COLO668 (cell line): ENCODE results near the gene BLTP3B.
A peak's percentile ranks its signal among the peaks of the same experiment; 100 is the strongest.

Experiments
- DNase-seq: peaks from one replicate; lab custom pipeline; 2025; ENCODE audit not compliant: unreplicated experiment; lab: John Stamatoyannopoulos, UW

BLTP3B gene

GRCh38 chr12:100163416-100164152 is 20.9 kb upstream of the BLTP3B start:
- DNase-seq, result peak; percentile 89

GRCh38 chr12:100159391-100160104 is 16.9 kb upstream of the BLTP3B start:
- DNase-seq, result no peak

- no peak for DNase-seq
These were observed 15.9 kb upstream of the BLTP3B start for GRCh38 chr12:100158535-100158934.

- DNase-seq, result no peak
These were observed 14.8 kb upstream of the BLTP3B start for GRCh38 chr12:100157427-100157821.

- DNase-seq, result no peak
These were observed 14.2 kb upstream of the BLTP3B start for GRCh38 chr12:100156731-100157426.

- DNase-seq, result peak; percentile 75
These were observed 12.0 kb upstream of the BLTP3B start for GRCh38 chr12:100154474-100155247.

- DNase-seq, result no peak
These were observed 10.5 kb upstream of the BLTP3B start for GRCh38 chr12:100153131-100153530.

- no peak for DNase-seq
These were observed 9.1 kb upstream of the BLTP3B start for GRCh38 chr12:100151769-100152168.

- DNase-seq, result no peak
These were observed 3.6 kb upstream of the BLTP3B start for GRCh38 chr12:100146252-100146651.

- no peak for DNase-seq
These were observed 3.0 kb upstream of the BLTP3B start for GRCh38 chr12:100145643-100146042.

- DNase-seq, result peak; percentile 74
These were observed 450 bp downstream of the BLTP3B start for GRCh38 chr12:100141998-100142850.

- no peak for DNase-seq
These were observed 1.0 kb downstream of the BLTP3B start for GRCh38 chr12:100141666-100141997.

GRCh38 chr12:100138803-100139098 is 3.9 kb downstream of the BLTP3B start:
- no peak for DNase-seq

GRCh38 chr12:100138048-100138802 is 4.4 kb downstream of the BLTP3B start:
- no peak for DNase-seq

- DNase-seq, result no peak
These were observed 9.5 kb downstream of the BLTP3B start for GRCh38 chr12:100133200-100133599.

GRCh38 chr12:100128512-100128908 is 14.2 kb downstream of the BLTP3B start:
- DNase-seq, result no peak

- DNase-seq, result no peak
These were observed 14.7 kb downstream of the BLTP3B start for GRCh38 chr12:100127766-100128511.

GRCh38 chr12:100123316-100124095 is 19.2 kb downstream of the BLTP3B start:
- no peak for DNase-seq
